ENCODE data around the gene MRAS.
A peak's percentile ranks its signal among the peaks of the same experiment; 100 is the strongest.

MRAS gene

DNA sequence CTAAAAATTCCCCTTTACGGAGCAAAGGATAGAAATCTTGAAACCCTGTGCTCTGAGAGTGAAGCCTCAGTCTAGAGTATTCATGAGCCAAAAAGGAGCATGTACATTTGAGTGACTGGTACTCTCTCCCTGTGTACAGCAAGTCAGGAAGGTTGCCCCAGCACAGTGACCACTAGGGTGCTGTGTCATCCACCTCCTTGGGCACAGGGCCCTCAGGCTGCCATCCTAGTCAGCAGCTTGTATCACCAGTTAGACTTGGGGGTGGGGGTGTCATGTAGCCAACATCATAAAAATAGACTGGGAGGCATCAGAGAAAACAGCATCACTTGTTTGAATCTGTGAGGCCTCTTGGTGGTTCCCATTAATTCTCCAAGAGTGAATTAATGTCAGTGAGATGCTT, 30.7 kb upstream of the MRAS start:
- no peak overlapping the region for H3K4me3 ChIP-seq (ENCODE audit: low read depth, low read length)
- TF ChIP-seq, protein P1, sequence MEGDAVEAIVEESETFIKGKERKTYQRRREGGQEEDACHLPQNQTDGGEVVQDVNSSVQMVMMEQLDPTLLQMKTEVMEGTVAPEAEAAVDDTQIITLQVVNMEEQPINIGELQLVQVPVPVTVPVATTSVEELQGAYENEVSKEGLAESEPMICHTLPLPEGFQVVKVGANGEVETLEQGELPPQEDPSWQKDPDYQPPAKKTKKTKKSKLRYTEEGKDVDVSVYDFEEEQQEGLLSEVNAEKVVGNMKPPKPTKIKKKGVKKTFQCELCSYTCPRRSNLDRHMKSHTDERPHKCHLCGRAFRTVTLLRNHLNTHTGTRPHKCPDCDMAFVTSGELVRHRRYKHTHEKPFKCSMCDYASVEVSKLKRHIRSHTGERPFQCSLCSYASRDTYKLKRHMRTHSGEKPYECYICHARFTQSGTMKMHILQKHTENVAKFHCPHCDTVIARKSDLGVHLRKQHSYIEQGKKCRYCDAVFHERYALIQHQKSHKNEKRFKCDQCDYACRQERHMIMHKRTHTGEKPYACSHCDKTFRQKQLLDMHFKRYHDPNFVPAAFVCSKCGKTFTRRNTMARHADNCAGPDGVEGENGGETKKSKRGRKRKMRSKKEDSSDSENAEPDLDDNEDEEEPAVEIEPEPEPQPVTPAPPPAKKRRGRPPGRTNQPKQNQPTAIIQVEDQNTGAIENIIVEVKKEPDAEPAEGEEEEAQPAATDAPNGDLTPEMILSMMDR (IDR thresholded peaks at IDR 0.05; ENCODE audit: low read depth, low read length, missing control alignments), result no peak
- no peak for DNase-seq (ENCODE audit: low read depth)

DNA sequence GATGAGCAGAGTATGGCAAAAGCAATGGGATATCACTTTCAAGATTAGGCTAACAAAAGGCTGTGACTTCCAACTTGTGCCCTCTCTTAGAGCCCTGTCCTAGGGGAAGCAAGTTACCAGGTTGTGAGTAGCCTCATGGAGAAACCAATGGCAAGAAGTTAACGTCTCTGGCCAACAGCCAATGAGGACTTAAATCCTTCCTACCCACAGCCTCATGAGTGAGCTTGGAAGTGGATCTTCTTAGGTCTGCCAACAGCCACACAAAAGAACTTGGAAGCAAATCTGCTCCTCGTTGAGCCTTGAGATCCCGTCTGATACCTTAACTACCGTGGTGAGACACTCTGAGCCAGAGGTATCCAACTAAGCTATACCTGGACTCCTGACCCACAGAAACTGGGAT, 24.4 kb upstream of the MRAS start:
- no peak for DNase-seq (ENCODE audit: low read depth)
- TF ChIP-seq, protein P1 (IDR thresholded peaks at IDR 0.05; ENCODE audit: low read depth, low read length, missing control alignments), result no peak
- H3K4me3 ChIP-seq (ENCODE audit: low read depth, low read length), result no peak overlapping the region

DNA sequence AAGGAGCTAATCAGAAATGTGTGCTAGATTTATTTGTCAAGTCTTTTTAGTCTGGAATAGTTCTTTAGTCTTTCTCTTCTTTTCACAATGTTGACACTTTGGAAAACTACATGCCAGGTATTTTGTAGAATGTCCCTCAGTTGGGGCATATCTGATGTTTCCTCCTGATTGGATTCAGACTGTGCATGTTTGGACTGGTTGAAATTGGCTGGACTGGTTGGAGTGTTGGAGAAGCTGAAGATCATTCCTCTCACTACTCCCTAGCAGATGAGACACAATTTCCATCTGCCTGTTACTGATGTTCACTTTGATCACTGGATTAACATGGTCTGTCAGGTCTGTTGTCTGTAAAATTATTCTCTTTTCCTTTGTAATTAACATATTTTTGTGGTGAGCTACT, 22.4 kb upstream of the MRAS start:
- TF ChIP-seq, protein P1 (IDR thresholded peaks at IDR 0.05; ENCODE audit: low read depth, low read length, missing control alignments), result no peak
- no peak overlapping the region for H3K4me3 ChIP-seq (ENCODE audit: low read depth, low read length)
- DNase-seq (ENCODE audit: low read depth), result no peak

DNA sequence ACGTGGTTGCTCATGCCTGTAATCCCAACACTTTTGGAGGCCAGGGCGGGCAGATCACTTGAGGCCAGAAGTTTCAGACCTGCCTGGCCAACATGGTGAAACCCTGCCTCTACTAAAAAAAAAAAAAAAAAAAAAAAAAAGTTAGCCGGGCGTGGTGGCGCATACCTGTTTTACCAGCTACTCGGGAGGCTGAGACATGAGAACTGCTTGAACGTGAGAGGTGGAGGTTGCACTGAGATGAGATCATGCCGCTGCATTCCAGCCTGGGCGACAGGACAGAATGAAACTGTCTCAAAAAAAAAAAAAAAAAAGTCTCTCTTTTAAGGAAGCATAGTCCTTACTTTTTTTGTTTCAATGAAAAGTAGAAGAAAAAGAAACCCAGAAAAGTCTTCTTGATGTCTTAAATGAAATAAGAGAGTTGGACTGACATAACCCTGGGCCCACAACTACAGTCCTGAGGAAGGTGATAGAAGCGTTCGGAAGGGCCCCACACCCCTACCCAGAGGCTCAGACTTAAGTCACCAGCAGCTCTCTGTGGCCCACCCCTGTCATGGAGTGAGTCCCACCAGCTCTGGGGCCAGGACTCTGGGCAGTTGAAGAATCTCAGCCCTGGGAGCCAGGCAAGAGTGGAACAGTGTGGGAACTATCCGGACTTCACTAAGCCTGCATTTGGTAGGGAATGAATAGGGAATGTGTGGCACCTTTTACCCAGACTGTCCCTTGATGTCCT, 21.3 kb upstream of the MRAS start:
- H3K4me3 ChIP-seq (ENCODE audit: low read depth, low read length), result no peak overlapping the region
- TF ChIP-seq, protein P1 (IDR thresholded peaks at IDR 0.05; ENCODE audit: low read depth, low read length, missing control alignments), result no peak
- DNase-seq (ENCODE audit: low read depth), result no peak

DNA sequence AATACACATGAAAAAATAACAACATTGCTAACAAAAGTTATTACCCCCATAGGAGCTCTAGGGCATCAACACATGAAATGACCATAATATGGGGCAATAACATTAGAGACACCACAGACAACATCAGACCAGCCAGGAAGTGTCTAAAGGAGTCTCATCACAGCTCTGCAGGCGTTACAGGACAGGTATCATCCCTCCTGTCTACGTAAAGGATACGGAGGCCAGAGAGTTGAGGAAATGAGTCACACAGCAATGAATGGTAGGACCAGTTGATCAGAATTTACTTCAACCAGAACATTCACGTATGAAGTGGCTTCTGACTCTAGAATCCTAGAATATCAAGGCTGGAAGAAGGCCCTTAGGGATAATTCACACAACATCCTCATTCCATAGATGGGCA, 20.5 kb upstream of the MRAS start:
- TF ChIP-seq, protein P1 (IDR thresholded peaks at IDR 0.05; ENCODE audit: low read depth, low read length, missing control alignments), result no peak
- no peak for DNase-seq (ENCODE audit: low read depth)
- no peak overlapping the region for H3K4me3 ChIP-seq (ENCODE audit: low read depth, low read length)

DNA sequence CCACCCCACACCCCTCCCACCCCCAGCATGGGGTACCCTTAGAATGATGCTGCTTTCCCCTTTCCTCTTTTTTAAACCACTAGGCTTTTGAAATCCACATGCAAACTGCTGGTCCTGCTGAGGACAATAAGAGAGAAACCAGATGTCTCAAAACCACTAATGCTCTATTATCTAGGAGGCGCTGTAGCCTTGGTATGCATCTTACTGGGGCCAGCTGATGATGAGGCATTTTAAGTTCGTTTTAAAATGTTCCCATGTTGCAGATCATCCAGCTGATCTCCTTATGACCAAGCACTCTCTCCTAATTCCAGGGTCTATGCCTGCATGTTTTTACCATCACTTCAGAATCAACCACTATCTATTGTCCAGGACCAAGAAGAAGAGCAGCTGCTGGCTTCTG, 20.0 kb upstream of the MRAS start:
- H3K4me3 ChIP-seq (ENCODE audit: low read depth, low read length), result no peak overlapping the region
- DNase-seq (ENCODE audit: low read depth), result no peak
- TF ChIP-seq, protein P1 (IDR thresholded peaks at IDR 0.05; ENCODE audit: low read depth, low read length, missing control alignments), result peak; percentile 32
